OCI-M2 (cell line): Measurements from ENCODE around the gene DDX27.
A peak's percentile ranks its signal among the peaks of the same experiment; 100 is the strongest.
"Not testable (repeated sequence)": the region's sequence is repeated elsewhere in the genome, so short reads cannot be mapped to it uniquely, and the experiment has no call there.

Experiments
- DNase-seq: peaks from one replicate; lab custom pipeline; 2025; ENCODE audit not compliant: unreplicated experiment; lab: John Stamatoyannopoulos, UW

Gene DDX27

GRCh38 chr20:49203746-49204145 lies 15.5 kb upstream of the DDX27 start:
- DNase-seq, result no peak

GRCh38 chr20:49207076-49207475 lies 12.1 kb upstream of the DDX27 start:
- DNase-seq, result no peak

GRCh38 chr20:49210101-49210756 lies 9.0 kb upstream of the DDX27 start:
- no peak for DNase-seq

GRCh38 chr20:49210757-49211110 lies 8.5 kb upstream of the DDX27 start:
- no peak for DNase-seq

GRCh38 chr20:49214571-49214970 lies 4.6 kb upstream of the DDX27 start:
- no peak for DNase-seq

GRCh38 chr20:49215232-49215631 lies 4.0 kb upstream of the DDX27 start:
- no peak for DNase-seq

- DNase-seq, result peak; percentile 42
Observed at GRCh38 chr20:49216991-49217578, 2.1 kb upstream of the DDX27 start.

- not testable (repeated sequence) for DNase-seq
Observed at GRCh38 chr20:49218739-49219090, 501 bp upstream of the DDX27 start.

GRCh38 chr20:49219924-49220831 lies 962 bp downstream of the DDX27 start:
- no peak for DNase-seq

- no peak for DNase-seq
Observed at GRCh38 chr20:49225896-49226295, 6.7 kb downstream of the DDX27 start.

GRCh38 chr20:49228676-49229075 lies 9.5 kb downstream of the DDX27 start:
- no peak for DNase-seq

GRCh38 chr20:49229381-49229780 lies 10.2 kb downstream of the DDX27 start:
- DNase-seq, result no peak

GRCh38 chr20:49230021-49230420 lies 10.8 kb downstream of the DDX27 start:
- no peak for DNase-seq

- peak; percentile 54 for DNase-seq
Observed at GRCh38 chr20:49230561-49231133, 11.4 kb downstream of the DDX27 start.

GRCh38 chr20:49231471-49231870 lies 12.3 kb downstream of the DDX27 start:
- no peak for DNase-seq

- no peak for DNase-seq
Observed at GRCh38 chr20:49233226-49233625, 14.0 kb downstream of the DDX27 start.

- no peak for DNase-seq
Observed at GRCh38 chr20:49234831-49235230, 15.6 kb downstream of the DDX27 start.

GRCh38 chr20:49236301-49236700 lies 17.1 kb downstream of the DDX27 start:
- no peak for DNase-seq

GRCh38 chr20:49237531-49237930 lies 18.3 kb downstream of the DDX27 start:
- DNase-seq, result no peak

GRCh38 chr20:49245921-49246740 lies 26.9 kb downstream of the DDX27 start:
- no peak for DNase-seq

- no peak for DNase-seq
Observed at GRCh38 chr20:49247169-49247723, 28.0 kb downstream of the DDX27 start.
